Activated CD8-positive, alpha-beta T cell treated with anti-CD3 and anti-CD28 coated beads for 36 hours (primary cell): ENCODE measurements around the gene CBX6. TPM values are rescaled to one million over a fixed set of nuclear protein-coding genes. Genes with fewer than 3 reads are reported as not detected.
"Not testable (repeated sequence)": the region's sequence is repeated elsewhere in the genome, so short reads cannot be mapped to it uniquely, and the experiment has no call there.

Source experiments
- ATAC-seq: fragments of 200-7000 bp; cut with Tn5 transposase; one replicate; pipeline ENCODE4 v1.10.0; 2021; ENCODE audit warnings: mild to moderate bottlenecking, moderate library complexity
- CTCF ChIA-PET: fragments of 350-600 bp; sonication (Branson Sonifier 250); formaldehyde crosslinking; loops from one replicate; lab custom pipeline; 2021; ENCODE audit warnings: antibody characterized with exemption; lab: Charles Lee
- POLR2A ChIA-PET: fragments of 350-600 bp; sonication (Branson Sonifier 250); formaldehyde crosslinking; loops from one replicate; lab custom pipeline; 2021; ENCODE audit warnings: antibody characterized with exemption; lab: Charles Lee
- DNase-seq: peaks from one replicate; pipeline ENCODE4 v3.0.0-alpha.2; 2020
- H3K27ac Mint-ChIP-seq: one replicate; pipeline ENCODE4 v1.8.0; 2021; ENCODE audit warnings: mild to moderate bottlenecking, mixed read lengths
- H3K27me3 Mint-ChIP-seq: one replicate; pipeline ENCODE4 v1.8.0; 2021; ENCODE audit warnings: mixed read lengths
- H3K36me3 Mint-ChIP-seq: one replicate; pipeline ENCODE4 v1.8.0; 2021; ENCODE audit warnings: low read depth, mixed read lengths
- H3K4me1 Mint-ChIP-seq: one replicate; pipeline ENCODE4 v1.8.0; 2021; ENCODE audit warnings: low read depth, mixed read lengths
- H3K4me3 Mint-ChIP-seq: one replicate; pipeline ENCODE4 v1.8.0; 2021; ENCODE audit warnings: mild to moderate bottlenecking, moderate library complexity, mixed read lengths
- H3K9me3 Mint-ChIP-seq: one replicate; pipeline ENCODE4 v1.8.0; 2021; ENCODE audit warnings: mixed read lengths
- intact Hi-C: fragments of 100-400 bp; cut with micrococcal nuclease; formaldehyde crosslinking; loops from one replicate; pipeline ENCODE4 v1.10.0; 2022
- total RNA-seq, 2 experiments: library from RNA; stranded (reverse); gene quantifications; one replicate each; pipeline ENCODE4 v1.2.3, GENCODE V29; 2021
- TF ChIP-seq, protein P1 (sequence below): fragments of 200-600 bp; IDR thresholded peaks from one replicate; pipeline ENCODE4 v1.8.0; 2022; ENCODE audit warnings: antibody characterized with exemption, mild to moderate bottlenecking

Gene CBX6
- total RNA-seq, 2 experiments from 2014 or later: 97.7 to 99.4 TPM

DNA sequence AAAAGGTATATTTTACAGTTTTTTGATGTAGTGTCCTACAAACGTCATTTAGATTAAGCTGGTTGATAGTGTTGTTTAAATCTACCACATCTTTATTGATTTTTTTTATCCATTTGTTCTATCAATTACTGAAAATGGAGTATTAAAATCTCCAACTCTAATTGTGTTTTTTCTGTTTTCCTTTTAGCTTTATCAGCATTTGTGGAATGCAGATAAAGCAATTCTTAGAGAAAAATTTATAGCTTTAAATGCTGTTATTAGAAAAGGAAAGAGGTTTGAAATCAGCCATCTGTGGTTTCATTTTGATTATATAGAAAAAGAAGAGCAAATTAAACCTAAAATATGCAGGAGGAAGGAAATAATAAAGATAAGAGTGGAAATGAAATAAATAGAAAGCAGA lies 39.4 kb upstream of the CBX6 start:
- no peaks in the 10 kb centered on the region for H3K4me1 Mint-ChIP-seq
- no peak overlapping the region for H3K27ac Mint-ChIP-seq
- H3K4me3 Mint-ChIP-seq: no peak overlapping the region
- H3K27me3 Mint-ChIP-seq: peaks cover 22% of the 10 kb centered on the region
- ChIA-PET CTCF (interaction anchor here (0.9 to 2.2 kb wide), 5 partner anchors 11 to 92 kb away, joined by 3 to 8 read pairs (median 4); no protein-coding TSS in a partner anchor), POLR2A (interaction anchor here (0.8 to 1.0 kb wide), 3 partner anchors 11 to 41 kb away, joined by 3 to 5 read pairs (median 3); no protein-coding TSS in a partner anchor)
- DNase-seq (no peak), ATAC-seq (no peak)
- TF ChIP-seq, protein P1, sequence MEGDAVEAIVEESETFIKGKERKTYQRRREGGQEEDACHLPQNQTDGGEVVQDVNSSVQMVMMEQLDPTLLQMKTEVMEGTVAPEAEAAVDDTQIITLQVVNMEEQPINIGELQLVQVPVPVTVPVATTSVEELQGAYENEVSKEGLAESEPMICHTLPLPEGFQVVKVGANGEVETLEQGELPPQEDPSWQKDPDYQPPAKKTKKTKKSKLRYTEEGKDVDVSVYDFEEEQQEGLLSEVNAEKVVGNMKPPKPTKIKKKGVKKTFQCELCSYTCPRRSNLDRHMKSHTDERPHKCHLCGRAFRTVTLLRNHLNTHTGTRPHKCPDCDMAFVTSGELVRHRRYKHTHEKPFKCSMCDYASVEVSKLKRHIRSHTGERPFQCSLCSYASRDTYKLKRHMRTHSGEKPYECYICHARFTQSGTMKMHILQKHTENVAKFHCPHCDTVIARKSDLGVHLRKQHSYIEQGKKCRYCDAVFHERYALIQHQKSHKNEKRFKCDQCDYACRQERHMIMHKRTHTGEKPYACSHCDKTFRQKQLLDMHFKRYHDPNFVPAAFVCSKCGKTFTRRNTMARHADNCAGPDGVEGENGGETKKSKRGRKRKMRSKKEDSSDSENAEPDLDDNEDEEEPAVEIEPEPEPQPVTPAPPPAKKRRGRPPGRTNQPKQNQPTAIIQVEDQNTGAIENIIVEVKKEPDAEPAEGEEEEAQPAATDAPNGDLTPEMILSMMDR: no peak
- intact Hi-C loops: no loop called here
- no peaks in the 10 kb centered on the region for H3K36me3 Mint-ChIP-seq
- H3K9me3 Mint-ChIP-seq: no peaks in the 10 kb centered on the region

DNA sequence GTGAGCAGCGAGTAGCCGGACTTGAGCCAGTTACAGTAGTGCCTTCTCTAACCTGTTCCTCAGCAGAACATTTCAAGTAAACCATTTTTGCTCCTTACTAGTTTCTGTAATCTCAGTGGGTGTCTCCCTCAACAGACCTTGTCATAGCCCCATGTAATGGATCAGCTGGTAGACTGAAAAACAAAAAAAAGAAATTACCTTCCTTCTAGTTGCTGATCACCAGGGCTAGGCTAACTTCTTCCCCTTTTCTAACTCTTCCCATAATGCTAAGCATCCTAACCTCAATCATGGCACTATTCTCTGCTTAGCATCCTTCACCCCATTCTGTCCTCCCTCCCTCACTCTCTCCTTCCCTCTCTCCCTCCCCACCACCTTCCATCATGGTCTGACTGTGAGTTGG lies 35.8 kb upstream of the CBX6 start:
- ATAC-seq (no peak), DNase-seq (no peak)
- TF ChIP-seq, protein P1: no peak
- Mint-ChIP-seq H3K27ac (no peak overlapping the region), H3K4me1 (no peaks in the 10 kb centered on the region), H3K4me3 (no peak overlapping the region), H3K36me3 (peaks cover 3% of the 10 kb centered on the region), H3K27me3 (peaks cover 27% of the 10 kb centered on the region), H3K9me3 (peaks cover 4% of the 10 kb centered on the region)
- intact Hi-C loops: no loop called here
- CTCF ChIA-PET: no interaction called here
- POLR2A ChIA-PET: no interaction called here

DNA sequence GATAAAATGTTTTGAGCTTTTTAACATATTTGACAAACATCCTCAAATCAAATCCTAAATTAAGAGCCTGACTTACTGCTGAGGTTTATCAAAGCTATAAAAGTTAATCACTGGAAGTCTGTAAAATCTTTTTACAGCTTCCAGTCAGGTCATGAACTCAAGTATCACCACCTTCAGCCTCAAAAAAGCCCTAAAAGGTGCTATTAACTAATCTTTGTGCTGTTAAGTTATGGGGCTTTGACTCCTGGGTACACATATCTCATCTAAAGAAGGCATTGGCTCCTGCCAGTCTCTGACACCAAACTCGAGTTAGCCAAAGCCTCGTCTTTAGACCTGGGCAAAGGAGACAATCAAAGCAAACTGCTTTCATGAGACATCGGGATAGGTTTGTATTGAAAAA lies 34.0 kb upstream of the CBX6 start:
- ChIA-PET CTCF (interaction anchor here (0.8 kb wide), 1 partner anchor 36 kb away, joined by 4 read pairs; no protein-coding TSS in a partner anchor), POLR2A (interaction anchor here (1.2 kb wide), 1 partner anchor 37 kb away, joined by 5 read pairs; no protein-coding TSS in a partner anchor)
- DNase-seq (no peak), ATAC-seq (no peak)
- TF ChIP-seq, protein P1: no peak
- H3K4me3 Mint-ChIP-seq: no peak overlapping the region
- peaks cover 6% of the 10 kb centered on the region for H3K4me1 Mint-ChIP-seq
- peaks cover 4% of the 10 kb centered on the region for H3K9me3 Mint-ChIP-seq
- H3K27me3 Mint-ChIP-seq: peaks cover 35% of the 10 kb centered on the region
- intact Hi-C loops: no loop called here
- H3K27ac Mint-ChIP-seq: no peak overlapping the region
- H3K36me3 Mint-ChIP-seq: peaks cover 3% of the 10 kb centered on the region

DNA sequence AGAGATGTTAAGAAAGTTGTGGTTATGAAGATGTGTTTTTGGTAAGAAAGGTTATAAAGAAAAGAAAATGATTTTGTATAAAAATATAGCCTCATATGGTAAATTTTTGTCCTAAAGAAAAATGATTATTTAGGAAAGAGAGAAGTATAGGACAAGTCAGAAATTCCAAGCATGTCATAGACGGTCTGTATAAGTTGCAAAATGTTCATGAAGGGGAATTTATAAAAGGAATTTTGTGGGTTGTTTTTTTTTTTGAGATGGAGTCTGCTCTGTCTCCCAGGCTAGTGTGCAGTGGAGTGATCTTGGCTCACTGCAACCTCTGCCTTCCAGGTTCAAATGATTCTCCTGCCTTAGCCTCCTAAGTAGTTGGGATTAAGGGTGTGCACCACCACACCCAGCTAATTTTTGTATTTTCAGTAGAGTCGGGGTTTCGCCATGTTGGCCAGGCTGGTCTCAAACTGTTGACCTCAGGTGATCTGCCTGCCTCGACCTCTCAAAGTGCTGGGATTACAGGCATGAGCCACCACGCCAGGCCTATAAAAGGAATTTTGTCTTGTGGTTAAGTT lies 32.1 kb upstream of the CBX6 start:
- intact Hi-C loops, DNase-seq, H3K36me3 Mint-ChIP-seq, CTCF ChIA-PET, H3K4me3 Mint-ChIP-seq, H3K27ac Mint-ChIP-seq, ATAC-seq, H3K9me3 Mint-ChIP-seq: not testable (repeated sequence)
- H3K4me1 Mint-ChIP-seq: peaks cover 10% of the 10 kb centered on the region
- H3K27me3 Mint-ChIP-seq: peaks cover 19% of the 10 kb centered on the region
- POLR2A ChIA-PET: interaction anchor here (1.4 kb wide), 1 partner anchor 34 kb away, joined by 3 read pairs; no protein-coding TSS in a partner anchor

DNA sequence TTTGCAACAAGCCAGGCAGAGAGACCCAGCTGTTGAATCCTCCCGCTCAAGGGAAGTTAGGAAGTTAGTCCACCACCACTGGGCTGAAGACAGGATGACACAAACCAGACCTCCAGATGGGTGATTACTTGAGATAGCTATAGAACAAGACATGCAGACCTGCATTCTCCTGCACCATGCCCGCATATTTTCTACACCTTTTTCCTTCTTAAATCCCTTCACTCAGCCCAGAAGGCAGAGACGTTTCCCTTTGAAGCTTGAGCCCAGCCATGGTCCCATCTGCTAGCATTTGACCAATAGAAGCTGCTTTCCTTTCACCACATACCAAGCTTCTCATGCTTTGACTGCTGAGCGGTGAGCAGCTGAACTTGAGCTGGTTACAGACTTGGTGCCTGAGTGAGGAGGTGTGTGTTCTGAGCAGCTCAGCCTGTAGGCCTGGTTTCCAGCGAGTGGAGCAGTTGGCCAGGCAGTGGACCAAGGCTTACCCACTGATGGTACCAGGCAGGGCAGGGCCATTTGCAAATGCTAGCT lies 29.2 kb upstream of the CBX6 start:
- TF ChIP-seq, protein P1: no peak
- ATAC-seq (no peak), DNase-seq (no peak)
- CTCF ChIA-PET: interaction anchor here (1.1 to 2.6 kb wide), 4 partner anchors 26 to 102 kb away, joined by 4 to 10 read pairs (median 6); no protein-coding TSS in a partner anchor
- H3K9me3 Mint-ChIP-seq: peaks cover 4% of the 10 kb centered on the region
- H3K27me3 Mint-ChIP-seq: peaks cover 12% of the 10 kb centered on the region
- H3K4me1 Mint-ChIP-seq: peaks cover 10% of the 10 kb centered on the region
- no peak overlapping the region for H3K4me3 Mint-ChIP-seq
- POLR2A ChIA-PET: no interaction called here
- intact Hi-C loops: no loop called here
- H3K27ac Mint-ChIP-seq: no peak overlapping the region
- peaks cover 3% of the 10 kb centered on the region for H3K36me3 Mint-ChIP-seq
